NK-92 (cell line): ENCODE data around the gene EBP.

ENCODE experiments used
- DNase-seq: peaks from one replicate; lab custom pipeline; 2025; ENCODE audit not compliant: unreplicated experiment; lab: John Stamatoyannopoulos, UW

EBP gene

GRCh38 chrX:48574270-48575266, 53.0 kb downstream of the EBP start, which contains the start of gene RBM3:
TSS of gene RBM3 (plus strand) at chrX:48574484. CDS start at chrX:48575181, 697 bp downstream.
- peak; percentile 65 for DNase-seq

GRCh38 chrX:48575642-48576041, 54.0 kb downstream of the EBP start:
- DNase-seq, result no peak

- DNase-seq, result no peak
These were observed 54.5 kb downstream of the EBP start for GRCh38 chrX:48576108-48576507.
